ENCODE measurements around the gene HOXB2.

- TF ChIP-seq CTCF (conservative IDR thresholded peaks at IDR 0.05 in 1 of 2, IDR thresholded peaks at IDR 0.05 in 1 of 2; ENCODE audit: low read depth in 1 of 2, low read length in 2 of 2): no peak
- no peak for TF ChIP-seq EZH2 (IDR thresholded peaks at IDR 0.05; ENCODE audit: low read length, missing control alignments)
Measured at GRCh38 chr17:48542698-48543106, 2.2 kb downstream of the HOXB2 start.
